ENCODE results near the gene EPB41L1.

- TF ChIP-seq CTCF (IDR thresholded peaks at IDR 0.05) (no peak), POLR2A (IDR thresholded peaks at IDR 0.05) (no peak)
Observed at GRCh38 chr20:36130390-36130789, 24.1 kb upstream of the EPB41L1 start.

Data from heart left ventricle (tissue), 13 donors.